DND-41 (cell line): ENCODE results near the gene RCAN1.

ENCODE experiments used
- EZH2 ChIP-seq: IDR thresholded peaks from 3 replicates; pipeline ENCODE4 v1.6.1; 2012; ENCODE audit warnings: borderline replicate concordance, low read depth, mild to moderate bottlenecking, moderate library complexity, low read length, inconsistent platforms; ENCODE audit not compliant: severe bottlenecking
- TF ChIP-seq, protein P1 (sequence below): IDR thresholded peaks from 2 replicates; pipeline ENCODE4 v1.5.1; 2012; ENCODE audit warnings: borderline replicate concordance, low read length, moderate library complexity, mild to moderate bottlenecking; ENCODE audit not compliant: poor library complexity, severe bottlenecking; ENCODE audit errors: extremely low read depth

DNA sequence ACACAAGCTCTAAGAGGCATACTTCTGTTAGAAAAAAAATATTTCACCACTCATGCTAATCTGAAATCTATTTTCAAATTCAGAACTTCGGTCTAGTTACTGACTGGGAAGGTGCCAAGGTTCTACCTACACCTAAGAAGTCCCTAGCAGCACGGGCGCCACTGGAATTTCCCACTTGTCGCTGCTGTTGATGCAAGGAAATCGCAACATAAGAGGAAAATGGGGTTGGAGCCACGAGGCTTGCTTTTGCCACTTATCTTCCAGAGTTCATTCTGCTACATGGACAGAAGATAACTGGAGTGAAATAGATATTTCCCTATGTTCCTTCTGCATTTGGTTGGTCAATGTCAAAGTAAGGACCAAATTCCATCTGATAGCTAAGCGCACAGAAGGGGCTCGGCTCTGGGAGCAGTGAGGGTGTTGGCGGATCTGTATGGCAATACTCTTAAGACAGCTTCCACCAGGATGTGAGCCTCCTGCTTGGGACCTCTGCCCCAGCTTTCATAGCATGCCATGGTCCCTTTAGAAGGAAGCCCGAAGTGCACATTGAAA lies 47.2 kb downstream of the RCAN1 start:
- TF ChIP-seq, protein P1, sequence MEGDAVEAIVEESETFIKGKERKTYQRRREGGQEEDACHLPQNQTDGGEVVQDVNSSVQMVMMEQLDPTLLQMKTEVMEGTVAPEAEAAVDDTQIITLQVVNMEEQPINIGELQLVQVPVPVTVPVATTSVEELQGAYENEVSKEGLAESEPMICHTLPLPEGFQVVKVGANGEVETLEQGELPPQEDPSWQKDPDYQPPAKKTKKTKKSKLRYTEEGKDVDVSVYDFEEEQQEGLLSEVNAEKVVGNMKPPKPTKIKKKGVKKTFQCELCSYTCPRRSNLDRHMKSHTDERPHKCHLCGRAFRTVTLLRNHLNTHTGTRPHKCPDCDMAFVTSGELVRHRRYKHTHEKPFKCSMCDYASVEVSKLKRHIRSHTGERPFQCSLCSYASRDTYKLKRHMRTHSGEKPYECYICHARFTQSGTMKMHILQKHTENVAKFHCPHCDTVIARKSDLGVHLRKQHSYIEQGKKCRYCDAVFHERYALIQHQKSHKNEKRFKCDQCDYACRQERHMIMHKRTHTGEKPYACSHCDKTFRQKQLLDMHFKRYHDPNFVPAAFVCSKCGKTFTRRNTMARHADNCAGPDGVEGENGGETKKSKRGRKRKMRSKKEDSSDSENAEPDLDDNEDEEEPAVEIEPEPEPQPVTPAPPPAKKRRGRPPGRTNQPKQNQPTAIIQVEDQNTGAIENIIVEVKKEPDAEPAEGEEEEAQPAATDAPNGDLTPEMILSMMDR = no peak
- no peak for TF ChIP-seq EZH2
